Adrenal gland (tissue), 5 donors: ENCODE results near the gene CCDC78.

Experiments
- CTCF ChIP-seq, 6 experiments: fragments of 450-650 bp in 4 of 6; fragments of 200-600 bp in 2 of 6; sonication (generic) in 1 of 6; IDR thresholded peaks; 1 replicate in 5 of 6; 2 replicates in 1 of 6; pipeline versions ENCODE4 v1.5.1 to v1.8.0; 2016 to 2021; ENCODE audit warnings: antibody characterized with exemption in 6 of 6, mild to moderate bottlenecking in 2 of 6, moderate library complexity in 1 of 6
- POLR2A ChIP-seq, 2 donors: fragments of 450-650 bp; IDR thresholded peaks; one replicate each; pipeline ENCODE4 v1.6.1; 2017; ENCODE audit warnings: antibody characterized with exemption in 2 of 2, mild to moderate bottlenecking in 2 of 2, moderate library complexity in 1 of 2
- donor health status: DM: no; HTN: no; CAD: no.

- no peak for TF ChIP-seq CTCF (IDR thresholded peaks at IDR 0.05)
- TF ChIP-seq POLR2A (IDR thresholded peaks at IDR 0.05) = no peak
These were observed 17.3 kb downstream of the CCDC78 start for GRCh38 chr16:708959-709358.
